Sigmoid colon (tissue), 7 donors: ENCODE measurements around the gene CADM2. TPM values are rescaled to one million over a fixed set of nuclear protein-coding genes. Genes with fewer than 3 reads are reported as not detected.

Experiments
- DNase-seq: peaks from one replicate; pipeline ENCODE4 v3.0.0-alpha.2; 2019
- H3K27ac ChIP-seq, 4 donors: fragments of 200-600 bp; sonication (generic); one replicate each; pipeline ENCODE4 v1.5.1; 2016 to 2019; ENCODE audit warnings: mild to moderate bottlenecking in 1 of 4
- H3K27me3 ChIP-seq, 3 donors: fragments of 200-600 bp; sonication (generic); one replicate each; pipeline ENCODE4 v1.5.1; 2019; ENCODE audit warnings: mild to moderate bottlenecking in 1 of 3
- H3K36me3 ChIP-seq, 4 donors: fragments of 200-600 bp; sonication (generic); one replicate each; pipeline ENCODE4 v1.5.1; 2016 to 2019
- H3K4me1 ChIP-seq, 4 donors: fragments of 200-600 bp; sonication (generic); one replicate each; pipeline ENCODE4 v1.5.1; 2017 to 2019
- H3K4me3 ChIP-seq, 4 donors: fragments of 200-600 bp; sonication (generic); one replicate each; pipeline ENCODE4 v1.5.1; 2017 to 2019; ENCODE audit warnings: mild to moderate bottlenecking in 2 of 4, moderate library complexity in 1 of 4
- H3K9me3 ChIP-seq, 4 donors: fragments of 200-600 bp in 3 of 4; sonication (generic) in 3 of 4; one replicate each; pipeline versions ENCODE4 v1.5.1 to v1.6.1; 2013 to 2019
- EP300 ChIP-seq, 4 donors: sonication (generic); formaldehyde crosslinking; IDR thresholded peaks; one replicate each; pipeline ENCODE4 v1.6.1; 2017; ENCODE audit warnings: antibody characterized with exemption in 4 of 4
- POLR2A ChIP-seq, 2 donors: fragments of 450-650 bp; IDR thresholded peaks; one replicate each; pipeline ENCODE4 v1.6.1; 2016; ENCODE audit warnings: antibody characterized with exemption in 2 of 2, mild to moderate bottlenecking in 2 of 2, moderate library complexity in 2 of 2
- POLR2AphosphoS5 ChIP-seq, 4 donors: sonication (generic); formaldehyde crosslinking; IDR thresholded peaks; one replicate each; pipeline ENCODE4 v1.6.1; 2017; ENCODE audit warnings: antibody characterized with exemption in 4 of 4
- WGBS, 2 donors: extraction: QIAGEN DNeasy Blood & Tissue Kit; methylation state at CpG; one replicate each; pipeline ENCODE4 v1.1.7; 2013; 5-methylcytosine and 5-hydroxymethylcytosine counted together
- intact Hi-C: fragments of 100-400 bp; cut with DNase I; formaldehyde crosslinking; loops from one replicate; pipeline ENCODE4 v1.15.1; 2023
- polyA plus RNA-seq, 3 donors: library from polyadenylated mRNA; stranded (reverse); fragments of 200-250 nt; gene quantifications; one replicate each; pipeline ENCODE4 v1.2.3, GENCODE V29; 2013
- total RNA-seq, 4 donors: library from RNA; depleted of rRNA; stranded (reverse); fragments of >200 nt; gene quantifications; one replicate each; pipeline ENCODE4 v1.1.0, GENCODE V29; 2016
- TF ChIP-seq, protein P1 (sequence below), 4 experiments: fragments of 450-650 bp in 3 of 4; fragments of 200-600 bp in 1 of 4; IDR thresholded peaks; one replicate each; pipeline ENCODE4 v1.5.1; 2016 to 2019; ENCODE audit warnings: antibody characterized with exemption in 4 of 4, mild to moderate bottlenecking in 3 of 4, moderate library complexity in 2 of 4
- donor health status: healthy with polysubstance abuse.
- donor health status: Bipolar disorder and iron deficiency.
- donor health status: healthy.

The CADM2 gene
- total and polyA plus RNA-seq, 7 donors: 0.46 to 22.8 (median 12.8) TPM

DNA sequence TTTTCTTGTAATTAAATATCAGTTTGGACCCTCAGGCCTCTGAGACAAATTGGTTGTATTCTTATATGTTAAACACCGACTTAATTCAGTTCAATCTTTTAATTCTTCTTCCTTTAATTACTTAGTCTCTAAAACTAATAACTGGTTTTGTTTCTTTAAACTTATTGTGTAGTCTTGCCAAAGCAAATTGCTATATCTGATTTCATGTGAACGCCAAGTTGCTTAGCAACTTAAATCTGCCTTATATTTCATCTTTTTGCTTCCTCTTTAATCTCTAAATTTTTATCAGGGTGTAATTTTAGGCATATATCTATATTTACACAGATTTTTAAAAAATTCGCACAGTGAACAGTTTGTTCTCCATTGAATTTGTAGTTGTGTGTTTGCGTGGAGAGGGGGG lies 82.2 kb downstream of the CADM2 start:
- intact Hi-C loops: no loop called here
- no peaks in the 10 kb centered on the region for H3K27me3 ChIP-seq
- no peak for DNase-seq
- TF ChIP-seq POLR2A (IDR thresholded peaks at IDR 0.05): no peak
- no peak for TF ChIP-seq EP300 (IDR thresholded peaks at IDR 0.05)
- TF ChIP-seq POLR2AphosphoS5 (IDR thresholded peaks at IDR 0.05): no peak
- TF ChIP-seq, protein P1, sequence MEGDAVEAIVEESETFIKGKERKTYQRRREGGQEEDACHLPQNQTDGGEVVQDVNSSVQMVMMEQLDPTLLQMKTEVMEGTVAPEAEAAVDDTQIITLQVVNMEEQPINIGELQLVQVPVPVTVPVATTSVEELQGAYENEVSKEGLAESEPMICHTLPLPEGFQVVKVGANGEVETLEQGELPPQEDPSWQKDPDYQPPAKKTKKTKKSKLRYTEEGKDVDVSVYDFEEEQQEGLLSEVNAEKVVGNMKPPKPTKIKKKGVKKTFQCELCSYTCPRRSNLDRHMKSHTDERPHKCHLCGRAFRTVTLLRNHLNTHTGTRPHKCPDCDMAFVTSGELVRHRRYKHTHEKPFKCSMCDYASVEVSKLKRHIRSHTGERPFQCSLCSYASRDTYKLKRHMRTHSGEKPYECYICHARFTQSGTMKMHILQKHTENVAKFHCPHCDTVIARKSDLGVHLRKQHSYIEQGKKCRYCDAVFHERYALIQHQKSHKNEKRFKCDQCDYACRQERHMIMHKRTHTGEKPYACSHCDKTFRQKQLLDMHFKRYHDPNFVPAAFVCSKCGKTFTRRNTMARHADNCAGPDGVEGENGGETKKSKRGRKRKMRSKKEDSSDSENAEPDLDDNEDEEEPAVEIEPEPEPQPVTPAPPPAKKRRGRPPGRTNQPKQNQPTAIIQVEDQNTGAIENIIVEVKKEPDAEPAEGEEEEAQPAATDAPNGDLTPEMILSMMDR (IDR thresholded peaks at IDR 0.05): no peak
- H3K9me3 ChIP-seq: no peaks in the 10 kb centered on the region
- 74 to 88% methylated on average over 4 of the region's 4 CpGs for WGBS, 2 donors
- H3K4me3 ChIP-seq: no peak overlapping the region
- H3K4me1 ChIP-seq: no peaks in the 10 kb centered on the region
- H3K36me3 ChIP-seq: no peaks in the 10 kb centered on the region
- no peak overlapping the region for H3K27ac ChIP-seq

DNA sequence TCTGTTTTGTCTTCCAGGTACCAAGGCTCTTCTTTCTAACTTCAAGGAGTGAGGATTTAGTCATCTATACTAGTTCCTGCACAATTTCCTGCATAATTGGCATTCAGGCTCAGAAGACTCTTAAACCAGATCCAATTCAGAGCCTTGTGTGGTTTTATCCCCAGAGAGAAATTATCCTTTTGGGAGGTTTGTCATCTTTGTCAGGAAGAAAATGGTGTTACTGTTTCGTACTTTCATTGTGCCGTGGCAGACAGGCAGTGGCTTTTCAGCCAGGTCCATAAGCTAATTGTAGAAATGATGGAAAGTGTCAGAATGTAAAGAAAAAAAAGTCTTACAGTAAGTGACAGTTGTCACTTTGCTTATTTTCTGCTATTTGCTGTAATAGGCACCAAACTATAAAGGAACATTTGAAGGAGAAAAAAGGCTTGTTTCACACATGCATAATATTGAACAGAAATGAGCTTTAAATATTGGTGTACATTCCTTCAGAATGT lies 82.8 kb downstream of the CADM2 start:
- Histone ChIP-seq H3K4me1 (no peaks in the 10 kb centered on the region), H3K9me3 (no peaks in the 10 kb centered on the region), H3K36me3 (no peaks in the 10 kb centered on the region), H3K27me3 (no peaks in the 10 kb centered on the region), H3K27ac (no peak overlapping the region), H3K4me3 (no peak overlapping the region)
- intact Hi-C loops: no loop called here
- 83 to 86% methylated on average over 2 of the region's 2 CpGs for WGBS, 2 donors
- TF ChIP-seq POLR2AphosphoS5 (IDR thresholded peaks at IDR 0.05) (no peak), EP300 (IDR thresholded peaks at IDR 0.05) (no peak), POLR2A (IDR thresholded peaks at IDR 0.05) (no peak)
- TF ChIP-seq, protein P1 (IDR thresholded peaks at IDR 0.05): no peak
- no peak for DNase-seq

DNA sequence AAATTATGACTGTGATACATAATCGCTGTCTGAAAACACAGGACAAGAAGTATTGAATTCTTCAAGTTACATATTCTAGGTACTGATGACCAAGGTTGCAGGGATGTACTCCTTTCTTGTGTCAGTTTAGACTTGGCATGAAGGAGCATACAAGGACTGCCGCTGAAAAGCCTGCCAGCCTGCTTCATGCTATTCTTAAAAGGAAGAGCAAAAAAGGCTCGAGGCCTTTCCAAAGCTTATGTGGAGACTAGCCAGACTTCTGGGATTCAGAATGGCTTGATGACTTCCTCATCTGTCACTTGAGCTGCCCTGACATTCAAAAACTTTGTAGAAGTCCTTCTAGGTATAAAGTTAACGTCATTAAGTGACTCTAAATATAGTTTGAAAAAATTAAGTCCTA lies 92.0 kb downstream of the CADM2 start:
- intact Hi-C loops: no loop called here
- Histone ChIP-seq H3K36me3 (no peaks in the 10 kb centered on the region), H3K27me3 (no peaks in the 10 kb centered on the region), H3K4me1 (peaks cover 0 to 6% (median 0%) of the 10 kb centered on the region in 4 donors), H3K27ac (no peak overlapping the region), H3K4me3 (no peak overlapping the region), H3K9me3 (no peaks in the 10 kb centered on the region)
- DNase-seq: no peak
- TF ChIP-seq, protein P1 (IDR thresholded peaks at IDR 0.05): no peak
- TF ChIP-seq EP300 (IDR thresholded peaks at IDR 0.05): no peak
- TF ChIP-seq POLR2AphosphoS5 (IDR thresholded peaks at IDR 0.05): no peak
- WGBS, 2 donors: 76% methylated on average over 4 of the region's 4 CpGs

DNA sequence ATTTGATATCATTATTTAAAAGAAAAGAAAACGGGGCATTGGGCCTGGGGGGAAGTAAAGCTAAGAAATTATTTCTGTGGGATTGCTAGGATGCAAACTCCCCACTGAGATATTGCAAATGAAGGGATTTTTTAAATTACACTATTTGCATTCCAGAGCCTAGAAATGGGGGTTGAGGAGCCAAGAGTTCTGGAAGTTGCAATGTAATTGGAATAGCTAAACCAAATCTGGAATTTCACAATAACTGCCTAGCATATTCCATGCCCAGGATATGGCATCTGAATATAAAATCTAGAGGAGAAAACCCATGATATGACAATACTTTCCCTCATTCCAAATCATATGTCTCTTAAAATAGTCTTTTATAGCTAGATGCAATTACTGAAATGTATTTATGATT lies 93.0 kb downstream of the CADM2 start:
- WGBS, 2 donors: 51 to 61% methylated on average over 1 of the region's 1 CpG
- no peak for TF ChIP-seq POLR2AphosphoS5 (IDR thresholded peaks at IDR 0.05)
- TF ChIP-seq, protein P1 (IDR thresholded peaks at IDR 0.05): no peak
- TF ChIP-seq POLR2A (IDR thresholded peaks at IDR 0.05): no peak
- TF ChIP-seq EP300 (IDR thresholded peaks at IDR 0.05): no peak
- Histone ChIP-seq H3K4me1 (peaks cover 0 to 6% (median 0%) of the 10 kb centered on the region in 4 donors), H3K9me3 (no peaks in the 10 kb centered on the region), H3K36me3 (no peaks in the 10 kb centered on the region), H3K27me3 (no peaks in the 10 kb centered on the region), H3K4me3 (no peak overlapping the region), H3K27ac (no peak overlapping the region)
- intact Hi-C loops: no loop called here
- no peak for DNase-seq

DNA sequence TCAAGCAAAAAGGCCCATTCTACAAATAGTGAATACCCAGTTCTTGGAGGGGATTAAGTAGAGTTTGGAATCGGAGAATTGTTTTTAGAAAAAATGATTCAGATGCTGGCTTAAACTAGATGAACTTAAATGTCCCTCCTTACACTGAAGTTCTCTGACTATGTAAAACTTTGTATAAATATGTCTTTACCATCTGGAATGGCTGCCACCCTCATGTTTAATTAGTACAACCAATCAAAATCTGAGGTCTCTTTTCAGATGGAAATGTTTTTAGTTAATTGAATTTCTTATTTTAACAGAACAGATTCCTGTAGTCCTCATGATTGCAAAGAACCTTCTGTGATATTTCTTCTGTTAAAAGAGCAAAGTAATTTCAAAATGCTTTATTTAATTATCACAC lies 94.8 kb downstream of the CADM2 start:
- no peaks in the 10 kb centered on the region for H3K27me3 ChIP-seq
- no peak for DNase-seq
- no peaks in the 10 kb centered on the region for H3K9me3 ChIP-seq
- WGBS, 2 donors: 80 to 85% methylated on average over 1 of the region's 1 CpG
- H3K27ac ChIP-seq: no peak overlapping the region
- no peaks in the 10 kb centered on the region for H3K36me3 ChIP-seq
- H3K4me1 ChIP-seq: peaks cover 0 to 6% (median 0%) of the 10 kb centered on the region in 4 donors
- TF ChIP-seq POLR2A (IDR thresholded peaks at IDR 0.05) (no peak), EP300 (IDR thresholded peaks at IDR 0.05) (no peak), POLR2AphosphoS5 (IDR thresholded peaks at IDR 0.05) (no peak)
- TF ChIP-seq, protein P1 (IDR thresholded peaks at IDR 0.05): no peak
- intact Hi-C loops: no loop called here
- H3K4me3 ChIP-seq: no peak overlapping the region
